ENCODE measurements around the gene TAS2R14. TPM values are rescaled to one million over a fixed set of nuclear protein-coding genes. Genes with fewer than 3 reads are reported as not detected.

Gene TAS2R14
- total RNA-seq, 2 experiments from 2014 or later: 0.91 to 1.1 TPM

GRCh38 chr12:10896854-10897253 is 42.2 kb downstream of the TAS2R14 start:
- no peak overlapping the region for H3K27ac Mint-ChIP-seq
- no peaks in the 10 kb centered on the region for H3K9me3 Mint-ChIP-seq
- H3K4me3 Mint-ChIP-seq: no peak overlapping the region
- H3K36me3 Mint-ChIP-seq (ENCODE audit: low read depth): peaks cover 44% of the 10 kb centered on the region
- no peak overlapping the region for H3K27ac ChIP-seq (ENCODE audit: low read depth in 1 of 2, low read length in 2 of 2)
- H3K4me3 ChIP-seq (ENCODE audit: low read length): no peak overlapping the region
- ATAC-seq (ENCODE audit: poor library complexity) (no peak), DNase-seq (no peak)
- no peaks in the 10 kb centered on the region for H3K4me1 Mint-ChIP-seq (ENCODE audit: low read depth)
- no peaks in the 10 kb centered on the region for H3K27me3 Mint-ChIP-seq
- no peaks in the 10 kb centered on the region for H3K36me3 ChIP-seq (ENCODE audit: insufficient read depth, low read length)
- no peaks in the 10 kb centered on the region for H3K4me1 ChIP-seq (ENCODE audit: insufficient read depth, low read length)
- H3K9me3 ChIP-seq (ENCODE audit: control insufficient read depth in 1 of 2, insufficient read depth in 1 of 2, low read length in 2 of 2): no peaks in the 10 kb centered on the region
- TF ChIP-seq CTCF (IDR thresholded peaks at IDR 0.05): no peak
- ChIA-PET POLR2A (no interaction called here), CTCF (no interaction called here)
- intact Hi-C loops (cut with DNase I, micrococcal nuclease): no loop called here
- no peaks in the 10 kb centered on the region for H3K27me3 ChIP-seq (ENCODE audit: control insufficient read depth in 1 of 2, insufficient read depth in 2 of 2, low read length in 2 of 2)

- Histone ChIP-seq H3K27ac (ENCODE audit: low read depth in 1 of 2, low read length in 2 of 2) (no peak overlapping the region), H3K9me3 (ENCODE audit: control insufficient read depth in 1 of 2, insufficient read depth in 1 of 2, low read length in 2 of 2) (no peaks in the 10 kb centered on the region), H3K36me3 (ENCODE audit: insufficient read depth, low read length) (no peaks in the 10 kb centered on the region), H3K4me3 (ENCODE audit: low read length) (no peak overlapping the region), H3K27me3 (ENCODE audit: control insufficient read depth in 1 of 2, insufficient read depth in 2 of 2, low read length in 2 of 2) (no peaks in the 10 kb centered on the region), H3K4me1 (ENCODE audit: insufficient read depth, low read length) (no peaks in the 10 kb centered on the region)
- no peaks in the 10 kb centered on the region for H3K9me3 Mint-ChIP-seq
- ChIA-PET POLR2A (no interaction called here), CTCF (no interaction called here)
- no peak for TF ChIP-seq CTCF (IDR thresholded peaks at IDR 0.05)
- H3K4me3 Mint-ChIP-seq: no peak overlapping the region
- peaks cover 40% of the 10 kb centered on the region for H3K36me3 Mint-ChIP-seq (ENCODE audit: low read depth)
- intact Hi-C loops (cut with DNase I, micrococcal nuclease): no loop called here
- DNase-seq (no peak), ATAC-seq (ENCODE audit: poor library complexity) (no peak)
- H3K27ac Mint-ChIP-seq: no peak overlapping the region
- no peaks in the 10 kb centered on the region for H3K4me1 Mint-ChIP-seq (ENCODE audit: low read depth)
- H3K27me3 Mint-ChIP-seq: no peaks in the 10 kb centered on the region
Observed at GRCh38 chr12:10891937-10892336, 47.1 kb downstream of the TAS2R14 start.

- H3K27me3 Mint-ChIP-seq: no peaks in the 10 kb centered on the region
- no peak for ATAC-seq (ENCODE audit: poor library complexity)
- DNase-seq: no peak
- Histone ChIP-seq H3K4me1 (ENCODE audit: insufficient read depth, low read length) (no peaks in the 10 kb centered on the region), H3K36me3 (ENCODE audit: insufficient read depth, low read length) (no peaks in the 10 kb centered on the region), H3K27ac (ENCODE audit: low read depth in 1 of 2, low read length in 2 of 2) (no peak overlapping the region), H3K4me3 (ENCODE audit: low read length) (no peak overlapping the region), H3K9me3 (ENCODE audit: control insufficient read depth in 1 of 2, insufficient read depth in 1 of 2, low read length in 2 of 2) (no peaks in the 10 kb centered on the region), H3K27me3 (ENCODE audit: control insufficient read depth in 1 of 2, insufficient read depth in 2 of 2, low read length in 2 of 2) (no peaks in the 10 kb centered on the region)
- intact Hi-C loops (cut with DNase I, micrococcal nuclease): no loop called here
- H3K4me3 Mint-ChIP-seq: no peak overlapping the region
- peaks cover 42% of the 10 kb centered on the region for H3K36me3 Mint-ChIP-seq (ENCODE audit: low read depth)
- H3K4me1 Mint-ChIP-seq (ENCODE audit: low read depth): no peaks in the 10 kb centered on the region
- POLR2A ChIA-PET: no interaction called here
- no peak for TF ChIP-seq CTCF (IDR thresholded peaks at IDR 0.05)
- CTCF ChIA-PET: no interaction called here
- H3K27ac Mint-ChIP-seq: no peak overlapping the region
- H3K9me3 Mint-ChIP-seq: no peaks in the 10 kb centered on the region
Observed at GRCh38 chr12:10889226-10889625, 49.8 kb downstream of the TAS2R14 start.

Other genes with a start within 250 kb of the TAS2R14 start
- 10 to 100 TPM; 35.9 to 37.4 TPM for gene YBX3, start 215.9 kb downstream of the TAS2R14 start, total RNA-seq
- not detected for gene TAS2R7, start 136.6 kb downstream of the TAS2R14 start, total RNA-seq
- gene TAS2R8, start 132.0 kb downstream of the TAS2R14 start, total RNA-seq: not detected
- gene TAS2R9, start 129.1 kb downstream of the TAS2R14 start, total RNA-seq: not detected
- not detected for gene TAS2R10, start 112.9 kb downstream of the TAS2R14 start, total RNA-seq
- gene PRR4, start 89.8 kb downstream of the TAS2R14 start, total RNA-seq: not detected
- 10 to 100 TPM; 24.7 to 25.1 TPM for gene PRH1, start 55.0 kb downstream of the TAS2R14 start, total RNA-seq
- gene TAS2R13, start 29.7 kb downstream of the TAS2R14 start, total RNA-seq: under 1 TPM; 0.41 to 0.59 TPM
- not detected for gene PRH2, start 10.0 kb downstream of the TAS2R14 start, total RNA-seq
- gene TAS2R50, start 47.6 kb upstream of the TAS2R14 start, total RNA-seq: under 1 TPM; 0.36 to 0.67 TPM
- 1 to 10 TPM in 1 of 2 experiments, under 1 TPM in 1; 0.75 to 1.0 TPM for gene TAS2R20, start 59.0 kb upstream of the TAS2R14 start, total RNA-seq
- gene TAS2R19, start 83.4 kb upstream of the TAS2R14 start, total RNA-seq: 1 to 10 TPM in 1 of 2 experiments, under 1 TPM in 1; 0.71 to 1.2 TPM
- gene TAS2R31, start 92.1 kb upstream of the TAS2R14 start, total RNA-seq: 1 to 10 TPM; 1.7 to 1.9 TPM
- gene TAS2R46, start 123.0 kb upstream of the TAS2R14 start, total RNA-seq: 1 to 10 TPM; 1.5 to 1.6 TPM
- 1 to 10 TPM; 2.3 to 3.1 TPM for gene TAS2R43, start 153.1 kb upstream of the TAS2R14 start, total RNA-seq
- gene TAS2R30, start 195.4 kb upstream of the TAS2R14 start, total RNA-seq: 1 to 10 TPM; 4.9 to 5.6 TPM
- 1 to 10 TPM; 9.0 to 9.6 TPM for gene SMIM10L1, start 231.9 kb upstream of the TAS2R14 start, total RNA-seq
- gene TAS2R42, start 247.7 kb upstream of the TAS2R14 start, total RNA-seq: not detected